ENCODE data around the gene ZNF385C. TPM values are rescaled to one million over a fixed set of nuclear protein-coding genes. Genes with fewer than 3 reads are reported as not detected.
A peak's percentile ranks its signal among the peaks of the same experiment; 100 is the strongest.

Gene ZNF385C
- total and polyA plus RNA-seq, 2 of the 13 experiments (the other 11 are each of a cell fraction or from before 2014, with no cell fraction given): 2.3 to 6.1 TPM

DNA sequence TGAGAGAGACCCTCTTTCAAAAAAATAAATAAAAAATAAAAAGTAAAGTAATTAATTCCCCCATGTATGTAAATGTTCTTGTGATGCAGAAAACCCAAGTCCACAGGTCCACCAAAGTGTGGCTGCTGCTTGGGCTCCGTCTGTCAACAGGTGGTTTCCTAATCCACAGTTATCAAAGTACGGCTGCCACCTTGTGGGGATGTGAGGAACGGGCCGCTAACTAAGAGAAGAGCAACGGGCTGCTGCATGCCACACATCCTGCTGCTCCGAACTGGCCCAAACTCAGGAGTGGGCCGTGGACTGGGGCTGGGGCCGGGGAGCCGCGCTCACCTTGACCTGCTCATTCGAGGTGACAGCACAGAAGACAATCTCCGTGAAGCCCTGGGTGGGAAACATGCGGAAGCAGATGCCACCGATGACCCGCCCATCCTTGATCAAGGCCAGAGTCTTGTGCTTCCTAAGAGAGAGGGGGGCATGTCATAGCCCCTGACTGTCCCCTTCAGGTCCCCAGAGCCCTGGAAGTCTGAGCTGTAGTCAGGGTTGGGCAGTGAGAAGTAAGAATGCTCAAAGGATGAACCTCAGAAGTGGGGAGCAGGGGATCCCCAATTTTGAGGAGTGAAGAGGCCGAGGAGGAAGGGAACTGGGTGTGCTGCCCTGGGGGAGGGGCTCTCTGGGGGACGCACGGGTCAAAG is 18.6 kb upstream of the ZNF385C start (continued):
- TF ChIP-seq RBFOX2 (IDR thresholded peaks at IDR 0.05; ENCODE audit: low read depth, low read length) (peak; percentile 24), SUZ12 (IDR thresholded peaks at IDR 0.05; ENCODE audit: low read depth, low read length) (no peak), ZFX (CRISPR knock-in tag; IDR thresholded peaks at IDR 0.05; ENCODE audit: low read depth) (no peak), SSRP1 (CRISPR knock-in tag; IDR thresholded peaks at IDR 0.05) (0 out of 2 replicates have a peak, but pooled peaks have one; percentile 34), SP1 (IDR thresholded peaks at IDR 0.05) (no peak), SP1 (CRISPR knock-in tag; IDR thresholded peaks at IDR 0.05) (no peak), SP4 (CRISPR knock-in tag; IDR thresholded peaks at IDR 0.05) (no peak), SALL2 (CRISPR knock-in tag; IDR thresholded peaks at IDR 0.05) (no peak), ZNF549 (CRISPR knock-in tag; IDR thresholded peaks at IDR 0.05) (no peak), TBX2 (CRISPR knock-in tag; IDR thresholded peaks at IDR 0.05; ENCODE audit: borderline replicate concordance) (peak; percentile 53; the same call in 1 of the 2 replicates), SMAD3 (CRISPR knock-in tag; IDR thresholded peaks at IDR 0.05) (0 out of 2 replicates have a peak, but pooled peaks have one; percentile 31), MTA3 (CRISPR knock-in tag; IDR thresholded peaks at IDR 0.05) (no peak), KLF6 (CRISPR knock-in tag; IDR thresholded peaks at IDR 0.05) (0 out of 2 replicates have a peak, but pooled peaks have one; percentile 48), NR2F6 (IDR thresholded peaks at IDR 0.05) (no peak), NR2F6 (CRISPR knock-in tag; IDR thresholded peaks at IDR 0.05) (peak; percentile 48; the same call in 1 of the 2 replicates), ELF3 (CRISPR knock-in tag; IDR thresholded peaks at IDR 0.05) (peak; percentile 23; the same call in 1 of the 2 replicates), THAP11 (CRISPR knock-in tag; IDR thresholded peaks at IDR 0.05) (peak; percentile 73), ZNF674 (CRISPR knock-in tag; IDR thresholded peaks at IDR 0.05; ENCODE audit: low read depth) (no peak), ZNF737 (CRISPR knock-in tag; IDR thresholded peaks at IDR 0.05; ENCODE audit: borderline replicate concordance) (no peak), DPF2 (CRISPR knock-in tag; IDR thresholded peaks at IDR 0.05; ENCODE audit: borderline replicate concordance, low read depth) (no peak), ZNF878 (CRISPR knock-in tag; IDR thresholded peaks at IDR 0.05) (no peak), NFATC3 (CRISPR knock-in tag; IDR thresholded peaks at IDR 0.05) (no peak), TEAD3 (CRISPR knock-in tag; optimal IDR thresholded peaks at IDR 0.05; ENCODE audit: borderline replicate concordance) (peak; percentile 44), TSC22D2 (CRISPR knock-in tag; IDR thresholded peaks at IDR 0.05; ENCODE audit: borderline replicate concordance) (no peak), RBM22 (optimal IDR thresholded peaks at IDR 0.05; ENCODE audit: low read length) (peak; percentile 48)
- TF ChIP-seq, protein P1, sequence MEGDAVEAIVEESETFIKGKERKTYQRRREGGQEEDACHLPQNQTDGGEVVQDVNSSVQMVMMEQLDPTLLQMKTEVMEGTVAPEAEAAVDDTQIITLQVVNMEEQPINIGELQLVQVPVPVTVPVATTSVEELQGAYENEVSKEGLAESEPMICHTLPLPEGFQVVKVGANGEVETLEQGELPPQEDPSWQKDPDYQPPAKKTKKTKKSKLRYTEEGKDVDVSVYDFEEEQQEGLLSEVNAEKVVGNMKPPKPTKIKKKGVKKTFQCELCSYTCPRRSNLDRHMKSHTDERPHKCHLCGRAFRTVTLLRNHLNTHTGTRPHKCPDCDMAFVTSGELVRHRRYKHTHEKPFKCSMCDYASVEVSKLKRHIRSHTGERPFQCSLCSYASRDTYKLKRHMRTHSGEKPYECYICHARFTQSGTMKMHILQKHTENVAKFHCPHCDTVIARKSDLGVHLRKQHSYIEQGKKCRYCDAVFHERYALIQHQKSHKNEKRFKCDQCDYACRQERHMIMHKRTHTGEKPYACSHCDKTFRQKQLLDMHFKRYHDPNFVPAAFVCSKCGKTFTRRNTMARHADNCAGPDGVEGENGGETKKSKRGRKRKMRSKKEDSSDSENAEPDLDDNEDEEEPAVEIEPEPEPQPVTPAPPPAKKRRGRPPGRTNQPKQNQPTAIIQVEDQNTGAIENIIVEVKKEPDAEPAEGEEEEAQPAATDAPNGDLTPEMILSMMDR (CRISPR knock-in tag; IDR thresholded peaks at IDR 0.05): peak; percentile 96
- TF ChIP-seq, protein P2, sequence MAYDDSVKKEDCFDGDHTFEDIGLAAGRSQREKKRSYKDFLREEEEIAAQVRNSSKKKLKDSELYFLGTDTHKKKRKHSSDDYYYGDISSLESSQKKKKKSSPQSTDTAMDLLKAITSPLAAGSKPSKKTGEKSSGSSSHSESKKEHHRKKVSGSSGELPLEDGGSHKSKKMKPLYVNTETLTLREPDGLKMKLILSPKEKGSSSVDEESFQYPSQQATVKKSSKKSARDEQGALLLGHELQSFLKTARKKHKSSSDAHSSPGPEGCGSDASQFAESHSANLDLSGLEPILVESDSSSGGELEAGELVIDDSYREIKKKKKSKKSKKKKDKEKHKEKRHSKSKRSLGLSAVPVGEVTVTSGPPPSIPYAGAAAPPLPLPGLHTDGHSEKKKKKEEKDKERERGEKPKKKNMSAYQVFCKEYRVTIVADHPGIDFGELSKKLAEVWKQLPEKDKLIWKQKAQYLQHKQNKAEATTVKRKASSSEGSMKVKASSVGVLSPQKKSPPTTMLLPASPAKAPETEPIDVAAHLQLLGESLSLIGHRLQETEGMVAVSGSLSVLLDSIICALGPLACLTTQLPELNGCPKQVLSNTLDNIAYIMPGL (CRISPR knock-in tag; IDR thresholded peaks at IDR 0.05; ENCODE audit: borderline replicate concordance in 1 of 2, low read depth in 1 of 2): peak; percentile 24 to 55; a peak in 1 of 4 replicates
- TF ChIP-seq, protein P3, sequence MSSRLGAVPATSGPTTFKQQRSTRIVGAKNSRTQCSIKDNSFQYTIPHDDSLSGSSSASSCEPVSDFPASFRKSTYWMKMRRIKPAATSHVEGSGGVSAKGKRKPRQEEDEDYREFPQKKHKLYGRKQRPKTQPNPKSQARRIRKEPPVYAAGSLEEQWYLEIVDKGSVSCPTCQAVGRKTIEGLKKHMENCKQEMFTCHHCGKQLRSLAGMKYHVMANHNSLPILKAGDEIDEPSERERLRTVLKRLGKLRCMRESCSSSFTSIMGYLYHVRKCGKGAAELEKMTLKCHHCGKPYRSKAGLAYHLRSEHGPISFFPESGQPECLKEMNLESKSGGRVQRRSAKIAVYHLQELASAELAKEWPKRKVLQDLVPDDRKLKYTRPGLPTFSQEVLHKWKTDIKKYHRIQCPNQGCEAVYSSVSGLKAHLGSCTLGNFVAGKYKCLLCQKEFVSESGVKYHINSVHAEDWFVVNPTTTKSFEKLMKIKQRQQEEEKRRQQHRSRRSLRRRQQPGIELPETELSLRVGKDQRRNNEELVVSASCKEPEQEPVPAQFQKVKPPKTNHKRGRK (CRISPR knock-in tag; IDR thresholded peaks at IDR 0.05): no peak
